Activated CD8-positive, alpha-beta memory T cell treated with anti-CD3 and anti-CD28 coated beads, Interleukin-2, amount 50 U/mL, for 1 hour (primary cell): ENCODE results near the gene TENT5C.

ENCODE experiments used
- DNase-seq: peaks from one replicate; pipeline ENCODE4 v3.0.0-alpha.2; 2020; ENCODE audit errors: extremely low read depth

Gene TENT5C

DNA sequence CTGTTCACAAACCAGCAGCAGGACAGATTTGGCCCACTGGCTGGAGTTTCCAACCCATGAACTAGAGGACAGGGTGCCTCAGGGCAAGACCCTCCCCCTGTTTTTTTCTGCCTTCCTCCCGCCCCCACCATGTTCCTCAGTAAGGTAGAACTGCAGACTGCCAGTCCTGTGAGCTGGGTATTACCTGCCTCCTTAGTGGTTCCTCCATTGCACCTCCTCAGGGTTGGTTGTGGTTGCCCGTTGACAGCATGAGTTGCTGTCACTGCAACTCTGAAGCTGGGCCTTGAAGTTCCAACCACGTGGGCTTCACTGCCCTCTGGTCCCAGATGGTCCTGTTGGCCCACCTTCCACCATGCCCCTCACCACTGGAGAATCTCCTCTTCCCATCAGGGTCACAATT is 28.8 kb downstream of the TENT5C start:
- DNase-seq, result no peak

GRCh38 chr1:117635805-117636204 is 30.0 kb downstream of the TENT5C start:
- DNase-seq, result no peak

- DNase-seq, result no peak
Measured at GRCh38 chr1:117636637-117637425, 31.0 kb downstream of the TENT5C start.

- DNase-seq, result no peak
Measured at GRCh38 chr1:117638141-117638540, 32.3 kb downstream of the TENT5C start.

DNA sequence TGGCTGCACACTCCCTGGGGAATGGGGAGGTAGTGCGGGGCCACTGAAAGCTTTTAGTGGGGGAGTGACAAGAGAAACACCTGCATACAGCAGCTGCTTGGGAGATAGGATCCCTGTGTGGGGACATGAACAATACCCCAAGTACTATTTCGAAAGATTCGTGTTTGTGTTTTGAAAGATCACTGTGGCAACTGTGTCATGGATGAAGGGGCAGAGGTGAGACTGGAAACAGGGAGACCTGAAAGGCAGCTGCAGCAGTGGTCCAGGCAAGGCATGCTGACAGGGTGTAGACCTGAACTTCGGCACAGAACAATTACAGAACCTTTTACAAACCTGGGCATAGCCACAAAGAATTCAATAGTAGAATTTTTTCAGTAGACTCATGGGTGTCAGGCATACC is 32.9 kb downstream of the TENT5C start:
- DNase-seq, result no peak

DNA sequence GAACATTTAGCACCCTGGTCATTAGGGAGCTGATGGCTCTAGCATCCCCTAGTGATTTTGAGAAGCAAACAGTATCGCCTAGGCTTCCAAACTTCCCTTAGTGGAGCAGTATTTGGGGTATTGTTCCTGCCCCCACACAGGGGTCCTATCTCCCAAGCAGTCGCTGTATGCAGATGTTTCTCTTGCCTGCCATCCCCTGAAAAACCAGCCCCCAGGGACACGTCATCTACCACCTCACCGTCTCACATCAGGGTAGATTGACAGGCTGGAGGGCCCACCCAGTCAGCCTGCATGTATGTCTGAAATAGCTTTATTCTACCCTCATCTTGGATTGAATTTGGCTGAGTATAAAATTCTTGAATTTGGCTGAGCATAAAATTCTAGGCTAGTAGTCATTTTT is 33.9 kb downstream of the TENT5C start:
- no peak for DNase-seq

DNA sequence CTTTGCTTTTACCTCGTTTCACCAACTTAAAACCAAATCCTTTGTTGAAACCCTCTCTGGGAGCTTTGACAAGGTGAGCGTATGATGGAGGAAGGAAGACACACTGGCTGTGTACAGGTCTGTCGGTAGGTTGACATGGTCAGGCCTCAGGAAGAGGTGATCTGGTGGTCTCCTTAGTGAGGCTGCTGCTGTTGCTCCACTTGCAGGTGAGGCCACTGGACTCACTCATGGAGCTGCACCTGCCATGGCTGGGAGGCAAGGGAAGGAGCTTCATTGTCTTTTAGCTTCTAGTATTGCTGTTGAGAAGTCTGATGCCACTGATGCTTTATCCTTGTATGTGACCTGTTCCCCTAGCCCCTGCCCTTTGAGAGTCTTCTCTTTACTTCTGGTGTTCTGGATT is 35.7 kb downstream of the TENT5C start:
- DNase-seq, result no peak

DNA sequence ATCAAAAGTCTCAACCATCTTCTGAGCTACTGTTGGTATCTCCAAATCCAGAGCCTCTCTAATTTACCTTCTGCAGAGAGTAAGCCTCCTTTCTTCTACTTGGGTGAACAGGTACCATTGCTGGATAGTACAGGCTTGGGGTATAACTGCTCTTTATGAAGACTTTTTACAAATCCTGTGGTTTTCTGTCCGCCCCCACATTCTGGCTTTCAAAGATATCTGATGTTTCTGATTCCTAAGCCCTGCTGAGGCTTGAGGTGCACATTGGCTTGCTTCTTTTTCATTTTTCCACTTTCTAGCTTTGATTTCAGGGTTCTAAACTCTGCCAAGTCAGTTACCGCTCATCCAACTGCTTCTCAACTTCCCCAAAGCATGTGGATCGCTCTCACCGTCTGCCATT is 37.1 kb downstream of the TENT5C start:
- no peak for DNase-seq

DNA sequence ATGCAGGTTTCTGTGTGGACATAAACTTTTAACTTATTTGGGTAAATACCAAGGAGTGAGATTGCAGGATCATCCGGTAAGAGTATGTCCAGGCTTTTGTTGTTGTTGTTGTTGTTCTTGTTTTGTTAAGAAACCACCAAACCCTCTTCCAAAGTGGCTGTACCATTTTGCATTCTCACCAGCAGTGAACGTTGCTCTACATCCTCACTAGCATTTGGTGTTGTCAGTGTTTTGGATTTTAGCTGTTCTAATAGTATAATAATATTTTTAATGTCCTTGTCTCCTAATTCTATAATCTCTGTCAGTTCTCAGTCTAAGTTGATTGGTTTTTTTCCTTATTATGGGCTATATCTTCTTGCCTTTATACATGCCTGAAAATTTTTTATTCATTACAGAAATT is 37.8 kb downstream of the TENT5C start:
- DNase-seq, result no peak

DNA sequence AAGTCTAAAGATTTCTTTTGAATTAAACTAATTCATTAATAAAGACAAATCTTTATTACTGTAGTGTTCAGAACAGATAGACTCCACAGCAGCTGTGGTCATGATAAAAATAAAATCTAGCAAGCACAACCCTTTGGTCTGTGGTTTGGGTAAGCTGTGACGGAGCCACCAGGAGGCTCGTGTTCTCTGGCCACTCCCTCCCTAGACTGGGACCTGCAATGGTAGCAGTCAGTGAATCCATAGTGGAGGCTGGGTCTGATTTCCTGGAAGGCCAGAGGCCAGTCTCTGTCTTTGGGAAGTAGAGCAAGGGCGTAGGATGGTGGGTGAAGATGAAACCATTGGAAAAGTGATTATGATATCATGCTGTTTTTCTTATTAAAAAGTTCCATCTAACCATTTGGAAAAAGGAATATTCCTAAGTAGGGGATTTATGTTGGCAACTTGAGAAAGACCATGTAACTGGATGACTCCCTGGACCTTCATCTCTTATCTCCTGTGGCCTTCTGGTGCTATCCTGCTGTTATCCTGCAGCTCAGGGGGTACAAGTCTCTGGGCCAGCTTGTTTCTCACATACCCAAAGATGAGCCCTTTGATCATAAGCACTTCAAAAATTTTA is 39.0 kb downstream of the TENT5C start:
- no peak for DNase-seq

DNA sequence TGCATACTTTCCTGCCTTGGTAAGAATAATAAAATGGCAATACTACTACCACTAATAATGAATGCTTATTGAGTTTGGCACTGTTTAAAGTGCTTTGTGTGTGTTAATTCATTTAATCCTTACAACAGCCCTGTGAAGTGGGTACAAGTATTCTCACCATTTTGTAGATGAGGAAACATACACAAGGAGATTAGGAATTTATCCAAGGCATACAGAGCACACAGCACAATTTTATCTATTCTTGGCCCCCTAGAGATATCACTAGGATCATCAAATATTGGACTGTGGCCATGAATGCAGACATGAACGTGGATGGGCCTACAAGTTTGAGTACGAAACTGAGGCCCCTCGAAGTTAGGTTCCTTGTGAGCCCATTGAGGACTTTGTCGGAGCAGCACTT is 39.5 kb downstream of the TENT5C start:
- no peak for DNase-seq

- no peak for DNase-seq
Measured at GRCh38 chr1:117646007-117646811, 40.4 kb downstream of the TENT5C start.

DNA sequence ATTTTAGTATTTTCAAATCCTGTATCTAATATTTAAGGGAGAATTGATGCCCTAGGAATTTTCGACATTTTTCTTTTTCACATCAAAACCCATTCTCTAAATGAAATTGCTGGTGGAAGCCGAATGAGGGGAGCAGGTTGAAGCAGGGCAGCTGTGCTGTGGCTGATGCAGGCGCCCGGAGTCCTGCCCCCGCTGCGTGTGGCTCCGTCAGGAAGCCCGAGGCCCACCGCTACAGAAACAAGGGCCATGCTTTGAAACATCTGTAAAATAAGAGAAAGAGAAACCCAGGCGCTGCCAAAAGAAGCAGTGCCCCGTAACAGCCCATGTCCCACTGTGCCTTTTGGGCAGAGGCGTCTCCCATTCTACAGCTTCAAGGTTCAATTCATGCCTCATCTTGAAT is 41.1 kb downstream of the TENT5C start:
- no peak for DNase-seq

GRCh38 chr1:117648015-117648414 is 42.2 kb downstream of the TENT5C start:
- DNase-seq, result no peak

GRCh38 chr1:117650840-117651568 is 45.2 kb downstream of the TENT5C start:
- DNase-seq, result no peak

DNA sequence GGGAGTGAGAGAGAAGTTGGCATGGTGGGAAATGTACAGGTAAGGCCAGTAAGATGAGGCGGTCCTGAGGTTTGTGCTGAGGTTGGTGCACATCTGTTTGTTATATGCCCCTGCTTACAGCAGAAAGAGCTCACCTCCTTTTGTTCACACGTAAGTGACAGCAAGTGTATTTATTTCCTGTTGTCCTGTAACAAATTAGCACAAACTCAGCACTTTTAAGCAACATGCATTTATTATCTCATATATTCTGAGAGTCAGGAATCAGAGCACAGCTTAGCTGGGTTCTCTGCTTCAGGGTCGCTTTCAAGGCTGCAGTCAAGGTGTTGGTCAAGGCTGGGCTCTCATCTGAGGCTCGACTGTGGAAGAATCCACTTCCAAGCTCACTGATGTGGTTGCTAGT is 45.8 kb downstream of the TENT5C start:
- DNase-seq, result no peak

DNA sequence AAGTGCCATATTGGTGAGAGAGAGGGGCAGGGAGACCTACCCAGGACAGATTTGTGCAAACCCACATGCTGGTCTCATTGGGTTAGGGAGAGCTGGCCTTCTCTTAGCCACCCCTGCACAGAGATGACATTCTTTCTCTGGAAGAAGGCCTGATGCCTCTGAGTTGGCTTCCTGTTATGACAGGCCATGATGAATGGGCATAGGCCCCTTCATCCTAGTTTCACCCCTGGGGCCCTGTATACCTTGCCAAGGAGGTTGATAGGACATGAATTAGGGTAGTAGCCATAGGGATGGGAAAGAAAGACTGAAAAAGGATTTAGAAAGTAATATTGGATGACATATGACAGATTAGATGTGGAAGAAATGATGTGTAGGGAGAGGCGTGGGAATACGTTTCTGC is 46.6 kb downstream of the TENT5C start:
- DNase-seq, result no peak

DNA sequence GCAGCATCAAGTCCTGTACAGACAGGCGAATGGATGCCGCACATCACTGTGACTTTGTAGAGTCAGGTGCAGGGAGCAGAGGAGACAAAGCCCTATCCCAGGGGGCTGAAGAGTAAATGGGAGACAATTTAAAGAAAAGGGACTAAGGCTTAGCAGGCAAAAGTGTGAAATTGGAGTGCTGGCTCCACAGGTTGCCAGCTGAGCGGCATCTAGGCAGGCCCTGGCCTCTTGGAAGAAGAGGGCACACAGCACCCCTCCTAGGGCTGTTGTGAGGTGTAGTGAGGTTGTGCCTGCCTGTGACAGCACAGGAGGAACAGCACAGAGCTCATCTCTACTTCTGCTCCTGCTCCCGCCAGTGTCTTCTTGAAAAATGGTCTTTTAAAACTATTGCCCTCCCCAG is 47.3 kb downstream of the TENT5C start:
- DNase-seq, result no peak

DNA sequence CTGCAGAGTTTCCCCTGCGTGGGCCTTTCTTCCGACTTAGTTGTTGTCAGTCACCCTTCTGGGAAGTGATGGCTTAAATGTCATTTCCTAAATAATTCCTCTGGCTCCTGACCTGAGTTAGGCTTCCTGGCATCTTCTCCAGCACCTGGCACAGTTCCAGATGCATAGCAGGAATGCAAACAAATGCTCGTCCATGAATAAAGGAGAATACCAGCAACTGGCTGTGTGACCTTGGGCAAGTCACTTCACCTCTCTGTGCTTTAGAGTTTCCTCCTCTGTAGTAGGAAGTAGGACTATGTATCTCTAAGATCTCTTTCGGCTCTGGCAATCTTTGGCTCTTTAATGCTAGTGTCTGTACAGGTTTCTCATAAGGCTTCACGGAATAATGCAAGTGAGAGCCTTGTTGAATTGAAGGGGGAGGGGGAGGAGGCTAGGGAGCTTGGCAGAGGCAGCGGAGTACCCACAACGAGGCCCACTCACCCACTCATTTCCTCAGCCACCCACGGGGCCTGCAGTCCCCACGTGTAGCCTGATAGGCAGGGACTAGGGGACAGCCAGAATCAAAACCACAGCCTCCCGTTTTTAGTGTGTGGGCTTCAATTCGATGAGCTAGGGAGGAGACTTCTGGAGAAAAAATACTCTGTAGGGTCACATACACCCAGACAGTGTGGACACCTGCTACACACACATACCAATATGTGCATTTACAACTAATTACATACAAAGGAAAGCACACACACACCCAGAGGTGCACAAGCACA is 48.1 kb downstream of the TENT5C start:
- no peak for DNase-seq

- DNase-seq, result no peak
Measured at GRCh38 chr1:117654493-117655219, 48.8 kb downstream of the TENT5C start.

DNA sequence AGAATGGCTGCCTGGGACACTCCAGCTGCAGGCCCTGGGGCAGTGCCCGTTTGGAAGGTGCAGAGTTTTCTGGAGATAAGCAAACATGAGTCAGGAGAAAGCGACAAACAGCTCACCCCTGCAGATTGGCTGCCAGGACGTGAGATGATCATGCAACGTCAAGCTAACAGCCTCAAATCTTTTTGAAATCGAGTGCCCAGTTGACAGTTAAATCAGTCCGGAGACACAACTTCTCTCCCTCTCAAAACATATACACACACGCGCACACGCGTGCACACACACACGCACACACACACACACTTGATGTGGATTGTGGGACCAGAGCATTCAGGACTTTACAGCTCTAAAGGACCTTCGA is 49.4 kb downstream of the TENT5C start:
- DNase-seq, result no peak
